ENCODE results near the gene FGD1.

GRCh38 chrX:54407266-54407665, 88.8 kb downstream of the FGD1 start:
- no peak for TF ChIP-seq USF2 (IDR thresholded peaks at IDR 0.05; ENCODE audit: low read depth, low read length)
- no peak for TF ChIP-seq CTCF (conservative IDR thresholded peaks at IDR 0.05; ENCODE audit: low read depth, low read length)
- no peak for TF ChIP-seq CHD1 (IDR thresholded peaks at IDR 0.05; ENCODE audit: low read depth, low read length)
- TF ChIP-seq BHLHE40 (IDR thresholded peaks at IDR 0.05; ENCODE audit: low read depth, low read length): no peak
- TF ChIP-seq RFX5 (IDR thresholded peaks at IDR 0.05; ENCODE audit: low read depth, low read length): no peak
- TF ChIP-seq POLR2A (IDR thresholded peaks at IDR 0.05; ENCODE audit: low read depth, low read length): no peak
- TF ChIP-seq MAFK (IDR thresholded peaks at IDR 0.05; ENCODE audit: low read depth, low read length): no peak
- TF ChIP-seq FOS (IDR thresholded peaks at IDR 0.05; ENCODE audit: low read depth, low read length): no peak
- no peak for TF ChIP-seq MXI1 (IDR thresholded peaks at IDR 0.05; ENCODE audit: borderline replicate concordance, low read depth, low read length)
- no peak for TF ChIP-seq NFE2L2 (IDR thresholded peaks at IDR 0.05; ENCODE audit: low read depth, low read length)
- TF ChIP-seq, protein P1, sequence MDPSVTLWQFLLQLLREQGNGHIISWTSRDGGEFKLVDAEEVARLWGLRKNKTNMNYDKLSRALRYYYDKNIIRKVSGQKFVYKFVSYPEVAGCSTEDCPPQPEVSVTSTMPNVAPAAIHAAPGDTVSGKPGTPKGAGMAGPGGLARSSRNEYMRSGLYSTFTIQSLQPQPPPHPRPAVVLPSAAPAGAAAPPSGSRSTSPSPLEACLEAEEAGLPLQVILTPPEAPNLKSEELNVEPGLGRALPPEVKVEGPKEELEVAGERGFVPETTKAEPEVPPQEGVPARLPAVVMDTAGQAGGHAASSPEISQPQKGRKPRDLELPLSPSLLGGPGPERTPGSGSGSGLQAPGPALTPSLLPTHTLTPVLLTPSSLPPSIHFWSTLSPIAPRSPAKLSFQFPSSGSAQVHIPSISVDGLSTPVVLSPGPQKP (IDR thresholded peaks at IDR 0.05; ENCODE audit: borderline replicate concordance, low read depth, low read length): no peak
- TF ChIP-seq SMC3 (IDR thresholded peaks at IDR 0.05; ENCODE audit: low read depth, low read length): no peak
- TF ChIP-seq RCOR1 (IDR thresholded peaks at IDR 0.05; ENCODE audit: insufficient replicate concordance, low read length): no peak
- no peak for TF ChIP-seq RAD21 (IDR thresholded peaks at IDR 0.05; ENCODE audit: low read length)
